Sciatic nerve (tissue), 2 donors: ENCODE results near the gene MISP. TPM values are rescaled to one million over a fixed set of nuclear protein-coding genes. Genes with fewer than 3 reads are reported as not detected.
"Not testable (repeated sequence)": the region's sequence is repeated elsewhere in the genome, so short reads cannot be mapped to it uniquely, and the experiment has no call there.

Source experiments
- ATAC-seq: fragments of 200-7000 bp; cut with Tn5 transposase; one replicate; pipeline ENCODE4 v1.9.1; 2020; ENCODE audit warnings: mild to moderate bottlenecking, moderate library complexity
- DNase-seq: peaks from one replicate; pipeline ENCODE4 v3.0.0-alpha.2; 2020; ENCODE audit warnings: low spot score
- intact Hi-C: fragments of 100-400 bp; cut with DNase I; formaldehyde crosslinking; loops from one replicate; pipeline ENCODE4 v1.14.2; 2022
- total RNA-seq: library from RNA; stranded (reverse); fragmentation: NEBNext Ultra II Directional; extraction: Animal tissue kit (Norgen Biotek cat#: 25700); gene quantifications from one replicate; pipeline ENCODE4 v1.2.1, GENCODE V29; 2021
- donor health status: DM: no; HTN: no; CAD: no.
- donor health status: DM: no; HTN: no; CAD: no.

Gene MISP
- total RNA-seq, 1 donor from 2014 or later = 0.45 TPM

DNA sequence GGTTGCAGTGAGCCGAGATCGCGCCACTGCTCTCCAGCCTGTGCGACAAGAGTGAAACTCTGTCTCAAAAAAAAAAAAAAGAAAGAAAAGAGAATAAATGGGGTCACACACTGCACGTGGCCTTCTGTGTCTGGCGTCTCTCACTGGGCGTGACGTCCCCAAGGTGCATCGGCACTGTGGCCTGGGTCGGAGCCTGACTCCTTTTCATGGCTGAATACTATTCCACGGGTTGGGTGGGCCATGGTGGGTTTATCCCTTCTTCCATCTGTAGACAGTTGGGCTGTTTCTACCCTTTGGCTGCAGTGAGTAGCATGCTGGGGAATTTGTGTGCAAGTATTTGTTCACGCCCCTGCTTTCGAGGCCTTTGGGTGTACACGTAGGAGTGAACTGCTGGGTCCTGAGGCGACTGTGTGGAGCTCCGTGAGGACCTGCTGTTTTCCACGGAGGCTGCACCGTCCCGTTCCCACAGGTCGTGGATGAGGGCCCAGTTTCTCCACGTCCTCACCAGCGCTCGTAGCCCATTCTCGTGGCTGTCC, 8.3 kb upstream of the MISP start:
- intact Hi-C loops = no loop called here
- DNase-seq (no peak), ATAC-seq (peak; percentile 3)

DNA sequence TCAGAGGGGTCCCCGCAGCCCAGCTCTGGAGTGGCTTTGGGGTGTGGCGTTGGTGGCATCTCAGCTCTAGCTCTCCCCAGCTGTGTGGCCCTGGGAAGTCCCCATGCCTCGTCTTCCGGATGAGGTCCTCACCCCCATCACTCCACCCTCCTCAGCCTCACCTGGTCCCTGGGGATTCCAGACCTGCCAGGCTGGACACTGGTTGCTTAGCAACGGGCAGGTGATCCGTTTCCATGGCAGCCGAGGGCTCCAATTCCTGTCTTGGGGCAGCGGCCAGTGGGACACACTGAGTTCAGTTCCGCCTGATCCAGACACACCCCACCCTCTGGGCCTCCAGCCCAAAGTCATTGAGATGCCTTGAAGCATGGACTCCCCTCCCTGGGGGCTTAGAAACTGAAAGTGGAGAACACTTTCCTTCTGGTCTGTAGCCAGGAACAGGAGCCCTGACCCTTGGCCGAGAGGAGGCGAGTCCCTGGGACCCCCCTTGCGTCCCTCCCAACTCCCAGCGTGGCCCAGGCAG, 7.7 kb upstream of the MISP start:
- intact Hi-C loops = no loop called here
- ATAC-seq (peak; percentile 48), DNase-seq (no peak)

DNA sequence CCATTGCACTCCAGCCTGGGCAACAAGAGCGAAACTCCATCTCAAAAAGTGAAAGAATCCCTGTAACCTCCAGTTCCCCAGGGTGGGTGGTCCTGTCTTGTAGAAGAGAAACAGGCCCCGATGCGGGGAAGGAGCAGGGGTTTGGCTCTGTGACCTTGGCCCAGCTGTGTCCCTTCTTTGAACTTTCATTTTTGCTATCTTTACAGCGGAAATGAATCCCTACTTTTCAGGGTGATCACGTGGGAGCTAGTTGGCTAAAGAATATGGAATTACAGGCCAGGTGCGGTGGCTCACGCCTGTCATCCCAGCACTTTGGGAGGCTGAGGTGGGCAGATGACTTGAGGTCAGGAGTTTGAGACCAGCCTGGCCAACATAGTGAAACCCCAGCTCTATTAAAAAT, 5.8 kb upstream of the MISP start:
- intact Hi-C loops, DNase-seq: not testable (repeated sequence)

DNA sequence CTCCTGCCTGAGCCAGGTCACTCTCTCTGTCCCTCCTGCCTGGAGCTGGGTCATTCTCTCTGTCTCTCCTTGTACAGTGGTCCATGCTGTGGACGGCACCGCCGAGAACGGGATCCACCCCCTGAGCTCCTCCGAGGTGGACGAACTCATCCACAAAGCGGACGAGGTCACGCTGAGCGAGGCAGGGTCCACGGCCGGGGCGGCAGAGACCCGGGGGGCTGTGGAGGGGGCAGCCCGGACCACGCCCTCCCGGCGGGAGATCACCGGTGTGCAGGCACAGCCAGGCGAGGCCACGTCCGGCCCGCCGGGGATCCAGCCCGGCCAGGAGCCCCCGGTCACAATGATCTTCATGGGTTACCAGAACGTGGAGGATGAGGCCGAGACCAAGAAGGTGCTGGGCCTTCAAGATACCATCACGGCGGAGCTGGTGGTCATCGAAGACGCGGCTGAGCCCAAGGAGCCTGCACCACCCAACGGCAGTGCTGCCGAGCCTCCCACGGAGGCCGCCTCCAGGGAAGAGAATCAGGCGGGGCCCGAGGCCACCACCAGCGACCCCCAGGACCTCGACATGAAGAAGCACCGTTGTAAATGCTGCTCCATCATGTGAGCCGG, 4.6 kb upstream of the MISP start:
- no peak for ATAC-seq
- intact Hi-C loops = no loop called here
- DNase-seq = no peak

More for the DNA sequence above, 5.8 kb upstream of the MISP start:
- not testable (repeated sequence) for ATAC-seq

DNA sequence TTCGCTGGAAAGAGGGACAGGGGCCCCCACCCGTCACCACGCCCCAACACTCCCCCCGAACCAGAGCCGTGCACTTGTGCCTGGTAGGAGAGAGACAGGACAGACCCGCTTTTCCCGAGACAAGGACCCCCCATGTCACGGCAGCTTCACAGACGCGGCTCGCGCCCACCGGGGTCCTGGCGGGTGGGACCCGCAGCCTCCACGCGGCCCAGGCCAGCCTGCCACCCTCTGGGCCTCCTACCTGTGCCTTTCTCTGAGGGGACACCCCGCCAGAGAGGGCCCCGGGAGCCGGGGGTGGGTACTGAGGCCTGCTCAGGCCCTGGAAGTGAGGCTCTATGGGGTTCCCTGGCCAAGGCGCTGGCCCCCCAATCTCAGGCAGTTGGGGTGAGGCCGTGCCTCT, 4.0 kb upstream of the MISP start:
- DNase-seq (no peak), ATAC-seq (no peak)
- intact Hi-C loops = no loop called here

DNA sequence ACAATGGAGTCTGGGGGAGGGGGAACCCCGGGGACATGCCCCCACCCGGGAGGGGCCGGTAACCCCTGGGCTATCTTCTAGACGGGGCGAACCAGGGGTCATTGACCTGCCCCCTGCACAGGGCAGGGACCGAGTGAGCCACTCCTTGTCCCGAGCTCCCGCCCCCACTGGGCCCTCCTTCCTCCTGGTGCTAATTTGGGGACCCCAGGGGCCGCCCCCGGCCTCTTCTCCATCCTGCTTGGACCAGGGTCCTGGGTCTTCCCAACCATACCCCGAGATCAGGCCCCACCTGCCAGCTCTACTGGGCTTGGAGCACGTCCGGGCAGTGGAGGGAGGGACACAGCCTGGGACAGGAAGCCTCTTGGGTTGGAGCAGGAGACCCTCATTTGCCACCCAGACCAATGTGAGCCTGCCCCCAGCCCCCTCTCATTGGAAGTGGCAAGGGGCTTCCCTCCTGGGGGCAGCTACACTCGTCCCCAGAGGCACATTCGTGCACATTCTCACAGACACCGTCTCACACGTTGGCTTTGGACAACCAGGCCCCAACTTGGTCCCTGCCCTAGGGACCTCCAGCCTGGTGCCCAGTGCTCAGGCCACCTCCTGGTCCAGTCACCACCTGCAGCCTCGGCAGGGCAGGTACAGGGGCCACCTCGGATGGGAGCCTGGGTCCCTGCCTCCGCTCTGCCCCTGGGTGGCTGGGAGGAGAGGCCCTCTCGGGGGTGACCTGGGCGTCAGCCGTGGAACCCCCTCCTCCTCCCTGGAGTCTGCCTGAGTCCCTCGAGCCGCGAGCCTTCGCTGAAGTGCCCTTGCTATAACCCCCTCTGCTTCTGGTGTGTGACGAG, 3.3 kb upstream of the MISP start:
- intact Hi-C loops = no loop called here
- no peak for ATAC-seq
- DNase-seq = no peak

DNA sequence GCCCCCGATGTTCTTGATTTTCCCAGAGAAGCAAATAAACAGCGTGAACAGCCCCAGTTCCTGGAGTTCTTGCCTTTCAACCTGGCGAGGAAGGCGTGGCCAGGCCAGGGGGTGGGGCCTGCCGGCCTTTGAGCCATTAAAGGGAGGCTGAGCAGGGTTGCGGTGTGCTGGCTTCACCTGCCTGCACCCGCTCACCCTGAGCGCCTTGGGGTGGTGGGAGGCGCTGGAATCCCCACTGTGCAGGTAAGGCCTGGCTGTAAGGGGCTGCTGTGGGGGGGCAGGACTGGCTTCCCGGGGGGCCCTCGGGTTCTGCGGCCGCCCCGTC, 2.7 kb upstream of the MISP start:
- no peak for DNase-seq
- no peak for ATAC-seq
- intact Hi-C loops = no loop called here

DNA sequence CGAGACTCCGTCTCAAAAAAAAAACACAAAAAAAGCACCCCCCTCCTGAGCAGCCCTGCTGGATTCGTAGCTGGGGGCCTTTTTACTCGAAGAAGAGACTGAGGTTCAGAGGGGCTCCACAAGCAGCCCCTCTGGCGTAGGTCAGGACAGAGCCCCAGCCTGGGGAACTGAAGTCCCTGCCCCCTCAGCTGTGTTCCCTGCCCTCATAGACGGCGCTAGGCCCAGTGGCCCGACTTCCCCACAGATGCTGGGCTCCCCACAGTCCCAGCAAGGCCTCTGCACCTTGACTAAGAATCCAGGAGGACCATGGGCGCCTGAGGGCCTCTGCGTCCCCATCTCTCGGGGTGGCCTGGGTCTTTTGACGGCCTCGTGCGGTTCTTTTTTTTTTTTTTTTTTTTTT, 1.1 kb upstream of the MISP start:
- ATAC-seq (no peak), DNase-seq (no peak)
- intact Hi-C loops = no loop called here

DNA sequence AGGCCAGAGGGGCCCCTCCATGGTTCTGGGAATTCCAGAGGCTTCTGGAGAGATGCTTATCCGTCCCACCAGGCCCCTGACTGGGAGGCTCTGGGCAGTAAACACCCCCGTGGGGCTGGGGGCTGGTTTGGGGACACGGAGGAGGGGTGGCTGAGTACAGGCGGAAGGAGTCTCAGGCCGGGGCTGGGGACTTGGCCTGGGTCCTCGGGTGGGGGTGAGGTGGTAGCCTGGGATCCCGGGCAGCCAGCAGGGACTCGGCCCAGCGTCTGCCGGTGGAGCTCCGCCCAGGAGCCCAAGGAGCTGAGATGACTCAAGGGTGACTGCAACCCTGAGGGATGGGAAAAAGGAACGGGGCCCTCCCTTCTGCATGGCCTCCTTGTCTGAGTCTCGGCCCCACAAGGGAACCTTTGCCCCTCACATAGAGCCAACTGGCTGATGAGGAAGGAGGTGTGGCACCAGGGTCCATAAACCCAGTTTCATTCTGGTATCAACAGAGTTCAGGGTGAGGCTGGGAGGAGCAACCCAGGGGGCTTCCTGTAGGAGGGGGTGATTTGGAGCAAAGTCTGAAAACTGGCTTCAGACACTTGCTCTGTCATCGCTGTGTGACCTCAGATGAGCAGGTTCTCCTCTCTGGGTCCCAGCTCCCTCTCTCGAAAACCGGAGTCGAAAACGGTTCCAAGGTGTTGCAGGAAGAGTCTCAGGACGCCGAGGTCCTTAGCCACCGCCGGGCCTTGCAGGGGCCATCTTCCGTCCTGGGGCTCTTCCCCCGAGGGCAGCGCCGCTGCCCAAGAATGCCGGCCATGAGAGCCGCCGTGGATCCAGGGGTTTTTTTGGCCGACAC, 809 bp downstream of the MISP start:
- ATAC-seq = no peak
- no peak for DNase-seq
- intact Hi-C loops = no loop called here

DNA sequence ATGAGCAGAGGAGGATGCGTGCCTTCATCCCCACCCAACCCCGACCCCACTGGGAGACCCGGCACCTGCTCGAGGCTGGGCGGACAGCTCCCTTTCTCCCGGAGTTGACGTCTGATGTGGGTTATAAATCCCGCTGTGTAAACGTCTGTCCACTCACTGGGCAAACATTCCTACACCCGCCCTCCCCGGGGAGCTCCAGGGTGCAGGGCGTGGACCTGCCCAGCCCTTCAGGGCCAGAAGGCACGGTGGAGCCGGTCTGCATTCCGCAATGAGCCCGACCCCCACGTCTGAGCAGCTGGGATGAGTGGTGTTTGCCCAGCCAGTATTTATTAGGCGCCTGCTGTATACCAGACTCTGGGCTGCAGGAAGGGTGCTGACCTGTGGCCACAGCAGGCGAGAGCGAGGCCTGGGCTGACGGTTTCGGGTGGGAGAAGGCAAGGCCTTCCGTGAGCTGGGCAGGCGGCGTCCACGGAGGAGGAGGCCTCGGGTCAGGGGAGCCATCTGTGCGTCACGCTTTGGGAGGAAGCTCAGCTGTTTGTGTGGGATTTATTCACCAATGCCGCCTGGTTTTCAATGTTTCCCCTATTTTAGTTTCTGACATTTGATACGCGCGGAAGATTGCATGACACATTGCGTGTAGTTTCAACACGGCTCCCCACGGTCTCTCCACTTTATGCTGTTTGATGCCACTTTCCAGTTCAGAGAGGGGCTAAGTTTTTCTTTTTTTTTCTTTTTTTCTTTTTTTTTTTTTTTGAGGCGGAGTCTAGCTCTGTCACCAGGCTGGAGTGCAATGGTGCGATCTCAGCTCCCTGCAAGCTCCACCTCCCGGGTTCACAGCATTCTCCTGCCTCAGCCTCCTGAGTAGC, 2.0 kb downstream of the MISP start:
- DNase-seq = peak; percentile 77
- peak; percentile 69 for ATAC-seq
- intact Hi-C loops = no loop called here

DNA sequence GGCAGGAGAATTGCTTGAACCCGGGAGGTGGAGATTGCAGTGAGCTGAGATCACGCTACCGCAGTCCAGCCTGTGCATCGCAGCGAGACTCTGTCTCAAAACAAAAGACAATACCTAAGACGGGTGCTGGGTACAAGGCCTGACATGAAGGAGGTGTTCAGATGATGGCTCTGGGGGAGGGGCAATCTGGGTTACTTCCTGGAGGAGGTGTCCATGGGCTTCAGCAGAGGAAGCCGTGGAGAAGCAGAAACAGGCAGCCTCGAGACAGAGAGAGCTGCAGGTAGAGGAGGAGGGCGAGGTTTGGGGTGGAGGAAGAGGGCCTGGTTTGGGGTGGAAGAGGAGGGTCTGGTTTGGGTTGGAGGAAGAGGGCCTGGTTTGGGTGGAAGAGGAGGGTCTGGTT, 3.6 kb downstream of the MISP start:
- no peak for DNase-seq
- ATAC-seq = no peak
- intact Hi-C loops = no loop called here

DNA sequence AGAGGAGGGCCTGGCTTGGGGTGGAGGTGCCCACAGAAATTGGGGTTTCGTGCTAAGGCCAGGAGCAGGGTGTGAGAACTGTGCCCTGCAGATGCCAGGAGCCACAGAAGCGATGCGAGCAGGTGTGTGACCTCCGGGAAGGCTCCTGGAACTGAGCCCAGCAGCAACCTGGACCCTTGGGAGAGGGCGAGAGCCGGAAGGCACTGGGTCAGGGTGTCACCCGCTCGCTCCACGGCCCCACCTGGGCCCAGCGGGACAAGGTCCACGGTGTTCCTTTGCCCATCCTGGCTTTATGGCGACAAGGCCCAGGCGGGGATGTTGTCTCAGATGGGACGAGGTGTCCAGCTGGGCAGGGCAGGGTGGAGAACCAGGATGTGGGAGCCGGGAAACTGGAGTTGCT, 4.2 kb downstream of the MISP start:
- intact Hi-C loops = no loop called here
- DNase-seq = no peak
- ATAC-seq = no peak

DNA sequence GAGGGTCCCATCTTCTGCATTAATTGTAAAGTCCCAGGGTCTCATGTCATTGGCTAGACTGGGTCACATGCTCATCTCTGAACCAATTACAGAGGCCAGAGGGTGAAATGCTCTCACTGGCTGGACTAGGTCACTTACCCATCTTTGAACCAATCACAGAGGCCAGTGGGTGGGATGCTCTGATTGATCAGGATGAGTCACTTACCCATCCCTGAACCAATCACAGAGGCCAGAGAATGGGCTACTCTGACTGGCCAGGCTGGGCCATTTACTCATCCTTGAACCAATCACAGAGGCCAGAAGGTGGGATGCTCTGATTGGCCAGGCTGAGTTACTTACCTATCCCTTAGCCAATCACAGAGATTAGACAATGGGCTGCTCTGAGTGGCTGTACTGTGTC, 5.3 kb downstream of the MISP start:
- ATAC-seq (no peak), DNase-seq (no peak)
- intact Hi-C loops = no loop called here

DNA sequence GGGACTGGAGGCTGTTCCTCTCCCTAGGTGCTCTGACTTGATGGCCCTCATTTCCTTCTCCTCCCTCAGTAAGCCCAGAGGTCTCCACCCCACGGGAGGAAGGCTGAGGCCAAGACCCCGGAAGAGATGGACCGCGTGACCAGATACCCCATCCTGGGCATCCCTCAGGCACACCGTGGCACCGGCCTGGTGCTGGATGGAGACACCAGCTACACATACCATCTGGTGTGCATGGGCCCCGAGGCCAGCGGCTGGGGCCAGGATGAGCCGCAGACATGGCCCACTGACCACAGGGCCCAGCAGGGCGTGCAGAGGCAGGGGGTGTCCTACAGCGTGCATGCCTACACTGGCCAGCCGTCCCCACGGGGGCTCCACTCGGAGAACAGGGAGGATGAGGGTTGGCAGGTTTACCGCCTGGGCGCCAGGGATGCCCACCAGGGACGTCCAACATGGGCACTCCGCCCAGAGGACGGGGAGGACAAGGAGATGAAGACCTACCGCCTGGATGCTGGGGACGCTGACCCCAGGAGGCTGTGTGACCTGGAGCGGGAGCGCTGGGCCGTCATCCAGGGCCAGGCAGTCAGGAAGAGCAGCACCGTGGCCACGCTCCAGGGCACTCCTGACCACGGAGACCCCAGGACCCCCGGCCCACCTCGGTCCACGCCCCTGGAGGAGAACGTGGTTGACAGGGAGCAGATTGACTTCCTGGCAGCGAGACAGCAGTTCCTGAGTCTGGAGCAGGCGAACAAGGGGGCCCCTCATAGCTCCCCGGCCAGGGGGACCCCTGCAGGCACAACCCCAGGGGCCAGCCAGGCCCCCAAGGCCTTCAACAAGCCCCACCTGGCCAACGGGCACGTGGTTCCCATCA, 6.1 kb downstream of the MISP start:
- no peak for ATAC-seq
- DNase-seq = no peak
- intact Hi-C loops = no loop called here

DNA sequence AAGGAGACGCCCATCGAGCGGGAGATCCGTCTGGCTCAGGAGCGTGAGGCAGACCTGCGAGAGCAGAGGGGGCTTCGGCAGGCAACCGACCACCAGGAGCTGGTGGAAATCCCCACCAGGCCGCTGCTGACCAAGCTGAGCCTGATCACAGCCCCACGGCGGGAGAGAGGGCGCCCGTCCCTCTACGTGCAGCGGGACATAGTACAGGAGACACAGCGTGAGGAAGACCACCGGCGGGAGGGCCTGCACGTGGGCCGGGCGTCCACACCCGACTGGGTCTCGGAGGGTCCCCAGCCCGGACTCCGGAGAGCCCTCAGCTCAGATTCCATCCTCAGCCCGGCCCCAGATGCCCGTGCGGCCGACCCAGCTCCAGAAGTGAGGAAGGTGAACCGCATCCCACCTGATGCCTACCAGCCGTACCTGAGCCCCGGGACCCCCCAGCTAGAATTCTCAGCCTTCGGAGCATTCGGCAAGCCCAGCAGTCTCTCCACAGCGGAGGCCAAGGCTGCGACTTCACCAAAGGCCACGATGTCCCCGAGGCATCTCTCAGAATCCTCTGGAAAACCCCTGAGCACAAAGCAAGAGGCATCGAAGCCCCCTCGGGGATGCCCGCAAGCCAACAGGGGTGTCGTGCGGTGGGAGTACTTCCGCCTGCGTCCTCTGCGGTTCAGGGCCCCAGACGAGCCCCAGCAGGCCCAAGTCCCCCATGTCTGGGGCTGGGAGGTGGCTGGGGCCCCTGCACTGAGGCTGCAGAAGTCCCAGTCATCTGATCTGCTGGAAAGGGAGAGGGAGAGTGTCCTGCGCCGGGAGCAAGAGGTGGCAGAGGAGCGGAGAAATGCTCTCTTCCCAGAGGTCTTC, 7.1 kb downstream of the MISP start:
- ATAC-seq = no peak
- intact Hi-C loops = no loop called here
- DNase-seq = no peak

DNA sequence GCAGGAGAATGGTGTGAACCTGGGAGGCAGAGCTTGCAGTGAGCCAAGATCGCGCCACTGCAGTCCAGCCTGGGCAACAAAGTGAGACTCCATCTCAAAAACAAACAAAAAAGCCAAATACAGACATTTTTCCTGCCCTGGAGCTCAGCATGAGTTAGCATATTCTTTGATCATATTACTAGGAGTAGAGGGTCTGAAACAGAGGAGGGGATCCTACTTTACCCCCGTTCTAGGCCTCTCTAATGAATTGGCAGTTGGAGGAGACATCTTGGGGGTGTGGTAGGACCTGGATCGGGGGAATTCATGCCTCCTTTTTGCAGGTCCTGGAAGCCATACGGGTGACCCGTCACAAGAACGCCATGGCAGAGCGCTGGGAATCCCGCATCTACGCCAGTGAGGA, 12.3 kb downstream of the MISP start:
- ATAC-seq = no peak
- intact Hi-C loops = no loop called here
- DNase-seq = no peak

DNA sequence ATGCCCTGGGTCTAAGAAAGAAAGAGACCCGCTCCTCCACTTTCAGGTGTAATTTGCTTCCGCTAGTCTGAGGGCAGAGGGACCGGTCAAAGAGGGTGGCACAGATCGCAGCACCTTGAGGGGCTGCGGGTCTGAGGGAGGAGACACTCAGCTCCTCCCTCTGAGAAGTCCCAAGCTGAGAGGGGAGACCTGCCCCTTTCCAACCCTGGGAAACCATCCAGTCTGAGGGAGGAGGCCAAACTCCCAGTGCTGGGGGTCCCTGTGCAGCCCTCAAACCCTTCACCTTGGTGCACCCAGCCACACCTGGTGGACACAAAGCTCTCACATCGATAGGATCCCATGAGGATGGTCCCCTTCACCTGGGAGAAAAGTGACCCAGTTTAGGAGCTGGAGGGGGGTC, 13.0 kb downstream of the MISP start:
- intact Hi-C loops = no loop called here
- DNase-seq (no peak), ATAC-seq (no peak)
